Mesenchymal stem cell (in vitro differentiated cells and primary cell): Measurements from ENCODE around the gene CHMP4A.

ENCODE experiments used
- DNase-seq: peaks from one replicate; pipeline ENCODE4 v3.0.0-alpha.2; 2013
- H2AFZ ChIP-seq: one replicate; pipeline ENCODE4 v1.6.1; 2013; ENCODE audit warnings: low read depth, mild to moderate bottlenecking, control low read depth, inconsistent platforms, low read length, moderate library complexity
- H2AK5ac ChIP-seq: 2 replicates; pipeline ENCODE4 v1.6.1; 2013; ENCODE audit warnings: low read length, moderate library complexity, mild to moderate bottlenecking, inconsistent platforms; ENCODE audit not compliant: severe bottlenecking
- H2BK120ac ChIP-seq: one replicate; pipeline ENCODE4 v1.6.1; 2013; ENCODE audit warnings: low read depth, mild to moderate bottlenecking, inconsistent platforms, low read length, moderate library complexity
- H2BK12ac ChIP-seq, 2 experiments: one replicate each; pipeline ENCODE4 v1.6.1; 2013; ENCODE audit warnings: inconsistent platforms in 2 of 2, low read length in 2 of 2, mild to moderate bottlenecking in 2 of 2, moderate library complexity in 2 of 2, control low read depth in 1 of 2
- H2BK15ac ChIP-seq: one replicate; pipeline ENCODE4 v1.6.1; 2013; ENCODE audit warnings: mild to moderate bottlenecking, low read depth, inconsistent platforms; ENCODE audit not compliant: poor library complexity, severe bottlenecking
- H2BK5ac ChIP-seq: 2 replicates; pipeline ENCODE4 v1.6.1; 2013; ENCODE audit warnings: low read depth, mild to moderate bottlenecking, low read length, control low read depth, inconsistent platforms; ENCODE audit not compliant: poor library complexity, severe bottlenecking
- H3K14ac ChIP-seq, 2 experiments: one replicate each; pipeline ENCODE4 v1.6.1; 2013; ENCODE audit warnings: inconsistent platforms in 2 of 2, low read length in 2 of 2, control low read depth in 1 of 2, mild to moderate bottlenecking in 1 of 2, moderate library complexity in 1 of 2
- H3K18ac ChIP-seq, 2 experiments: one replicate each; pipeline ENCODE4 v1.6.1; 2013; ENCODE audit warnings: inconsistent platforms in 2 of 2, low read length in 2 of 2, control low read depth in 1 of 2, low read depth in 1 of 2, mild to moderate bottlenecking in 1 of 2
- H3K23ac ChIP-seq, 2 experiments: one replicate each; pipeline ENCODE4 v1.6.1; 2013; ENCODE audit warnings: inconsistent platforms in 2 of 2, low read length in 2 of 2, mild to moderate bottlenecking in 2 of 2, moderate library complexity in 2 of 2, control low read depth in 1 of 2
- H3K27ac ChIP-seq: 2 replicates; pipeline ENCODE4 v1.5.1; 2013; ENCODE audit warnings: mild to moderate bottlenecking, moderate library complexity, low read length, control low read depth, inconsistent platforms; ENCODE audit not compliant: poor library complexity, severe bottlenecking
- H3K27me3 ChIP-seq, 2 experiments: 2 replicates each; pipeline versions ENCODE4 v1.6.1 to v1.7.0; 2013; ENCODE audit warnings: low read length in 2 of 2, mild to moderate bottlenecking in 2 of 2, moderate library complexity in 2 of 2, control low read depth in 1 of 2, inconsistent platforms in 1 of 2; ENCODE audit not compliant: control insufficient read depth in 1 of 2, insufficient read depth in 1 of 2
- H3K36me3 ChIP-seq, 2 experiments: 2 replicates each; pipeline versions ENCODE4 v1.6.1 to v1.7.0; 2013; ENCODE audit warnings: low read length in 2 of 2, control low read depth in 1 of 2, inconsistent platforms in 1 of 2, low read depth in 1 of 2, mild to moderate bottlenecking in 1 of 2; ENCODE audit not compliant: insufficient read depth in 2 of 2, control insufficient read depth in 1 of 2
- H3K4ac ChIP-seq, 2 experiments: one replicate each; pipeline ENCODE4 v1.6.1; 2013; ENCODE audit warnings: inconsistent platforms in 2 of 2, low read length in 2 of 2, mild to moderate bottlenecking in 2 of 2, moderate library complexity in 2 of 2, control low read depth in 1 of 2, low read depth in 1 of 2
- H3K4me1 ChIP-seq: 2 replicates; pipeline ENCODE4 v1.6.1; 2013; ENCODE audit warnings: low read depth, low read length, control low read depth; ENCODE audit not compliant: control insufficient read depth, insufficient read depth
- H3K4me2 ChIP-seq: 2 replicates; pipeline ENCODE4 v1.6.1; 2013; ENCODE audit warnings: low read length, mild to moderate bottlenecking, inconsistent platforms; ENCODE audit not compliant: poor library complexity, severe bottlenecking
- H3K4me3 ChIP-seq, 2 experiments: 2 replicates each; pipeline versions ENCODE4 v1.5.1 to v1.7.0; 2013; ENCODE audit warnings: low read length in 2 of 2, mild to moderate bottlenecking in 2 of 2, control low read depth in 1 of 2, low read depth in 1 of 2; ENCODE audit not compliant: insufficient read depth in 1 of 2
- H3K79me1 ChIP-seq: replicated peaks from 2 replicates; pipeline ENCODE4 v1.6.1; 2013; ENCODE audit warnings: mild to moderate bottlenecking, control low read depth, low read length, inconsistent platforms; ENCODE audit not compliant: poor library complexity, severe bottlenecking
- H3K9ac ChIP-seq: 2 replicates; pipeline ENCODE4 v1.7.0; 2013; ENCODE audit warnings: mild to moderate bottlenecking, low read length, moderate library complexity
- H3K9me3 ChIP-seq: 2 replicates; pipeline ENCODE4 v1.7.0; 2013; ENCODE audit warnings: mild to moderate bottlenecking, low read length; ENCODE audit not compliant: control insufficient read depth
- H4K8ac ChIP-seq: one replicate; pipeline ENCODE4 v1.6.1; 2013; ENCODE audit warnings: inconsistent platforms, mild to moderate bottlenecking, low read length, moderate library complexity
- H4K91ac ChIP-seq: one replicate; pipeline ENCODE4 v1.6.1; 2013; ENCODE audit warnings: mild to moderate bottlenecking, low read length, inconsistent platforms
- WGBS: methylation state at CpG from one replicate; pipeline ENCODE4 v1.1.7; 2013; ENCODE audit warnings: mixed read lengths; 5-methylcytosine and 5-hydroxymethylcytosine counted together

CHMP4A gene

GRCh38 chr14:24260026-24260779 is 46.9 kb upstream of the CHMP4A start:
- no peak overlapping the region for H2BK120ac ChIP-seq
- no peak for DNase-seq
- H3K23ac ChIP-seq = no peak overlapping the region
- H3K14ac ChIP-seq = no peak overlapping the region
- no peak overlapping the region for H3K18ac ChIP-seq
- no peak overlapping the region for H2AK5ac ChIP-seq
- no peak overlapping the region for H2AFZ ChIP-seq
- no peak overlapping the region for H2BK5ac ChIP-seq
- H3K36me3 ChIP-seq = peaks cover 14 to 41% of the 10 kb centered on the region in 2 experiments
- H3K4me2 ChIP-seq = no peak overlapping the region
- peaks cover 4% of the 10 kb centered on the region for H3K4me1 ChIP-seq
- no peaks in the 10 kb centered on the region for H3K9me3 ChIP-seq
- no peak overlapping the region for H4K8ac ChIP-seq
- 90% methylated on average over 16 of the region's 16 CpGs for WGBS
- H3K27ac ChIP-seq = no peak overlapping the region
- no peak overlapping the region for H2BK15ac ChIP-seq
- H3K4ac ChIP-seq = no peak overlapping the region
- no peaks in the 10 kb centered on the region for H3K27me3 ChIP-seq
- H2BK12ac ChIP-seq = no peak overlapping the region
- no peaks in the 10 kb centered on the region for H3K79me1 ChIP-seq
- no peak overlapping the region for H3K4me3 ChIP-seq
- no peak overlapping the region for H3K9ac ChIP-seq
- no peak overlapping the region for H4K91ac ChIP-seq

GRCh38 chr14:24259282-24260025 is 46.2 kb upstream of the CHMP4A start:
- H3K4me3 ChIP-seq = no peak overlapping the region
- H4K91ac ChIP-seq = peak overlapping the region; percentile 43
- H3K4me1 ChIP-seq = peaks cover 4% of the 10 kb centered on the region
- H3K14ac ChIP-seq = no peak overlapping the region
- no peak overlapping the region for H3K4me2 ChIP-seq
- no peak overlapping the region for H3K27ac ChIP-seq
- no peak overlapping the region for H2BK12ac ChIP-seq
- no peaks in the 10 kb centered on the region for H3K79me1 ChIP-seq
- no peak overlapping the region for H3K23ac ChIP-seq
- H2AK5ac ChIP-seq = no peak overlapping the region
- DNase-seq = no peak
- 90% methylated on average over 14 of the region's 16 CpGs for WGBS
- H2AFZ ChIP-seq = no peak overlapping the region
- no peaks in the 10 kb centered on the region for H3K27me3 ChIP-seq
- H4K8ac ChIP-seq = no peak overlapping the region
- no peak overlapping the region for H3K9ac ChIP-seq
- no peak overlapping the region for H2BK5ac ChIP-seq
- H2BK120ac ChIP-seq = no peak overlapping the region
- no peaks in the 10 kb centered on the region for H3K9me3 ChIP-seq
- H3K4ac ChIP-seq = no peak overlapping the region
- H2BK15ac ChIP-seq = no peak overlapping the region
- no peak overlapping the region for H3K18ac ChIP-seq
- H3K36me3 ChIP-seq = peaks cover 14 to 41% of the 10 kb centered on the region in 2 experiments

- Histone ChIP-seq H2BK120ac (no peak overlapping the region), H2BK15ac (no peak overlapping the region), H3K14ac (no peak overlapping the region), H3K4ac (no peak overlapping the region), H2AFZ (no peak overlapping the region), H3K23ac (no peak overlapping the region), H3K4me2 (no peak overlapping the region), H2AK5ac (no peak overlapping the region), H3K4me1 (peaks cover 4% of the 10 kb centered on the region), H3K79me1 (no peaks in the 10 kb centered on the region), H3K4me3 (no peak overlapping the region), H3K9me3 (no peaks in the 10 kb centered on the region), H3K18ac (no peak overlapping the region), H4K8ac (no peak overlapping the region), H3K9ac (no peak overlapping the region), H4K91ac (no peak overlapping the region), H3K27me3 (no peaks in the 10 kb centered on the region), H3K27ac (no peak overlapping the region), H2BK12ac (no peak overlapping the region), H3K36me3 (peaks cover 18 to 38% of the 10 kb centered on the region in 2 experiments), H2BK5ac (no peak overlapping the region)
- WGBS = 96% methylated on average over 17 of the region's 18 CpGs
- no peak for DNase-seq
Measured at GRCh38 chr14:24258548-24259265, 45.4 kb upstream of the CHMP4A start.

- Histone ChIP-seq H3K4me1 (peaks cover 4% of the 10 kb centered on the region), H2BK12ac (no peak overlapping the region), H3K4ac (no peak overlapping the region), H3K36me3 (peaks cover 18 to 42% of the 10 kb centered on the region in 2 experiments), H3K4me2 (no peak overlapping the region), H3K23ac (no peak overlapping the region), H2BK5ac (no peak overlapping the region), H3K4me3 (no peak overlapping the region), H4K8ac (no peak overlapping the region), H2BK120ac (no peak overlapping the region), H3K18ac (no peak overlapping the region), H3K9me3 (no peaks in the 10 kb centered on the region), H3K27me3 (no peaks in the 10 kb centered on the region), H3K79me1 (no peaks in the 10 kb centered on the region), H3K27ac (no peak overlapping the region), H3K9ac (no peak overlapping the region), H4K91ac (no peak overlapping the region), H2AFZ (no peak overlapping the region), H3K14ac (no peak overlapping the region), H2AK5ac (no peak overlapping the region), H2BK15ac (no peak overlapping the region)
- 90% methylated on average over 9 of the region's 9 CpGs for WGBS
- DNase-seq = no peak
Measured at GRCh38 chr14:24258119-24258518, 44.8 kb upstream of the CHMP4A start.
